IMR-90 (cell line): ENCODE data around the gene NUP210.

Source experiments
- CHD1 ChIP-seq: IDR thresholded peaks from 2 replicates; pipeline ENCODE4 v1.6.1; 2012; ENCODE audit warnings: low read depth, low read length, improper control_type of control experiment
- CTCF ChIP-seq: conservative IDR thresholded peaks from 2 replicates; pipeline ENCODE4 v1.5.1; 2012; ENCODE audit warnings: mild to moderate bottlenecking, low read depth, low read length, improper control_type of control experiment
- FOS ChIP-seq: fragments of 150-350 bp; IDR thresholded peaks from 2 replicates; pipeline ENCODE4 v1.6.1; 2016; ENCODE audit warnings: low read depth, low read length
- MAFK ChIP-seq: IDR thresholded peaks from 2 replicates; pipeline ENCODE4 v1.6.1; 2012; ENCODE audit warnings: low read depth, low read length, improper control_type of control experiment
- MAZ ChIP-seq: IDR thresholded peaks from 2 replicates; pipeline ENCODE4 v1.6.1; 2012; ENCODE audit warnings: low read depth, mild to moderate bottlenecking, low read length, improper control_type of control experiment, moderate library complexity, borderline replicate concordance
- POLR2A ChIP-seq: IDR thresholded peaks from 2 replicates; pipeline ENCODE4 v1.6.1; 2012; ENCODE audit warnings: mild to moderate bottlenecking, low read depth, low read length
- RFX5 ChIP-seq: IDR thresholded peaks from 2 replicates; pipeline ENCODE4 v1.8.0; 2012; ENCODE audit warnings: low read depth, mild to moderate bottlenecking, low read length, moderate library complexity
- SMC3 ChIP-seq: fragments of 150-350 bp; IDR thresholded peaks from 2 replicates; pipeline ENCODE4 v1.6.1; 2016; ENCODE audit warnings: low read depth, mild to moderate bottlenecking, antibody characterized with exemption, low read length, moderate library complexity
- USF2 ChIP-seq: fragments of 150-350 bp; IDR thresholded peaks from 2 replicates; pipeline ENCODE4 v1.6.1; 2017; ENCODE audit warnings: mild to moderate bottlenecking, antibody characterized with exemption, low read length, low read depth

- TF ChIP-seq CTCF: no peak
- no peak for TF ChIP-seq MAFK
- no peak for TF ChIP-seq POLR2A
- no peak for TF ChIP-seq SMC3
- TF ChIP-seq CHD1: no peak
- no peak for TF ChIP-seq MAZ
- TF ChIP-seq RFX5: no peak
- TF ChIP-seq USF2: no peak
- TF ChIP-seq FOS: no peak
These were observed 15.3 kb downstream of the NUP210 start for GRCh38 chr3:13404626-13405452.
